ENCODE measurements around the gene DDI2.

The DDI2 gene

DNA sequence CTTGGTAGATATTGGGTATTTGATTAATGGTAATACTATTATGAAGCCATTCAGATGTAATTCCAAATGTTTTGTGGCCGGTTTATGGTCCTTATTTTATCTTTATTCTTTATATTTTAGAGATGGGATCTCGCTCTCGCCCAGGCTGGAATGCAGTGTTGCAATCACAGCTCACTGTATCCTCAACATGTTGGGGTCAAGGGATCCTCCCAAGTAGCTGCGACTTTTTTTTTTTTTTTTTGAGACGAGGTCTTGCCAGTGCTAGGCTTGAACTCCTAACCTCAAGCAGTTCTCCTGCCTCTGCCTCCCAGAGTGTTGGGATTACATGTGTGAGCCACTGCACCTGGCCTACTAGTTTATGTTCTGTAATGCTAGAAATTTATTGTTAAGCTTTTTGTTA, 4.7 kb downstream of the DDI2 start:
- no peak overlapping the region for H3K27ac ChIP-seq

DNA sequence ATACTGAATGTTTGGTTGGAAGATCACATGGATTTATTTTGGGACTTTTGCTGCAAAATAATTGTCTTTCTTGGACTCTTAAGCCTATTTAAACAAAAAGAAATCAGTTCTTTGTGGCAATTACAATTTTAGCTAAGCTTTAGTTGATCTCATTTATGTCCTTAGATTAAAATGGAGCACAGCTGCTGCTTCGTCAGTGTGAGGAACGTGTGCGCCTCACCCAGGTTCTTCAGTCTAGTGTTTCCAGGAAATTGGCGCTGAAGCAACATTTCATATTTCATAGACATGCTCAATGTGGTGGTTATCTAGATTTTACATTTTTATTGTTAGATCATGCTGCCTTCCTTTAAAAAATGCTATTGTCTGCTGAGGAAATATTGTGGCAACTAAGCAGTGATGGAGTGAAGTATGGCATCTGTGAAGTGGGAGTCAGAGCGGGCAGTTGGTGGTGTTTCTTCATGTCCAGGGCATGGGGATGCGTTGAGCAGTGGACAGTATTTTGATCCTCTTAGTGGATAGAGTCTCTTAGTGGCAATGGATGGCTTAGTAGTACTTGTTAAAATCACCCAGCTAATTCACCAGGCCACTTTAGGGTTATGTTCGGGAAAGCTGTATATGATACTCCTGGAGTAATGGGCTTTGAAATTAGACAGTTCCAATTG, 5.6 kb downstream of the DDI2 start:
- TF ChIP-seq, protein P1, sequence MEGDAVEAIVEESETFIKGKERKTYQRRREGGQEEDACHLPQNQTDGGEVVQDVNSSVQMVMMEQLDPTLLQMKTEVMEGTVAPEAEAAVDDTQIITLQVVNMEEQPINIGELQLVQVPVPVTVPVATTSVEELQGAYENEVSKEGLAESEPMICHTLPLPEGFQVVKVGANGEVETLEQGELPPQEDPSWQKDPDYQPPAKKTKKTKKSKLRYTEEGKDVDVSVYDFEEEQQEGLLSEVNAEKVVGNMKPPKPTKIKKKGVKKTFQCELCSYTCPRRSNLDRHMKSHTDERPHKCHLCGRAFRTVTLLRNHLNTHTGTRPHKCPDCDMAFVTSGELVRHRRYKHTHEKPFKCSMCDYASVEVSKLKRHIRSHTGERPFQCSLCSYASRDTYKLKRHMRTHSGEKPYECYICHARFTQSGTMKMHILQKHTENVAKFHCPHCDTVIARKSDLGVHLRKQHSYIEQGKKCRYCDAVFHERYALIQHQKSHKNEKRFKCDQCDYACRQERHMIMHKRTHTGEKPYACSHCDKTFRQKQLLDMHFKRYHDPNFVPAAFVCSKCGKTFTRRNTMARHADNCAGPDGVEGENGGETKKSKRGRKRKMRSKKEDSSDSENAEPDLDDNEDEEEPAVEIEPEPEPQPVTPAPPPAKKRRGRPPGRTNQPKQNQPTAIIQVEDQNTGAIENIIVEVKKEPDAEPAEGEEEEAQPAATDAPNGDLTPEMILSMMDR (conservative IDR thresholded peaks at IDR 0.05) = no peak
- no peak for TF ChIP-seq ZFX (IDR thresholded peaks at IDR 0.05)
- H3K27ac ChIP-seq = no peak overlapping the region

More for the DNA sequence above, 4.7 kb downstream of the DDI2 start:
- no peak for TF ChIP-seq ZFX (IDR thresholded peaks at IDR 0.05)
- TF ChIP-seq, protein P1 (conservative IDR thresholded peaks at IDR 0.05) = no peak

DNA sequence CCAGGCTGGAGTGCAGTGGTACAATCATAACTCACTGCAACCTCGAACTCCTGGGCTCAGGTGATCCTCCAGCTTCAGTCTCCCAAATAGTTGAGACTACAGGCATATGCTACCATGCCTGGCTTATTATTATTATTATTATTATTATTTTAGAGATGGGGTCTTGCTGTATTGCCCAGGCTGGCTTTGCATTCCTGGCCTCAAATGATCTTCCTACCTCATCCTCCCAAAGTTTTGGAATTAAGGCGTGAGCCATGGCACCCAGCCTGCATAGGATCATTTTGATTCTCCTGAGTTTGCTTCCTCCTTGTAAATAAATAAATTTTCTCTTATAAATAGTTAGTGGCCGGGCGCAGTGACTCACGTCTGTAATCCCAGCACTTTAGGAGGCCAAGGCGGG, 6.2 kb downstream of the DDI2 start:
- no peak for TF ChIP-seq ZFX (IDR thresholded peaks at IDR 0.05)
- TF ChIP-seq, protein P1 (conservative IDR thresholded peaks at IDR 0.05) = no peak
- no peak overlapping the region for H3K27ac ChIP-seq

DNA sequence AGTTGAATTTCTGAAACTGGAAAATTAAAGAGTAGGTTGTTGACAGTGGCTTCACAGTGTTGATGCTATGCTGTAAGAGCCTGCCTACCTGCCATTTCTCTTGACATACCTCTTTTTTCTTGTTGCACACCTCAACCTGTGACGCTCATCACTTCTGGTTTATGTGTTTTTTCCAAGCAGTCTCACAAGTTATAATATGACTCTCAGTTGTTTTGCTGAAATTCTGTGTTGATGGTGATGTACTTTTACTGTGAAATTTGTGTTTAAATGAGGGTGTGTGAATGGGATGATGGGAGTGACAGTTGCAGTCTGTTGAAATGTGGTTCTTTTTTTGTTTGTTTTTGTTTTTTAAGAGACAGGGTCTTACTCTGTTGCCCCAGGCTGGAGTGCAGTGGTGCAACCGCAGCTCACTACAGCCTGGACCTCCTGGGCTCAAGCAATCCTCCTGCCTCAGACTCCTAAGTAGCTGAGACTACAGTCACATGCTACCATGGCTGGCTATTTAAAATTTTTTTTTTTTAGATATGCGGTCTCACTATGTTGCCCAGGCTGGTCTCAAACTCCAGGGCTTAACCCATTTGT, 7.0 kb downstream of the DDI2 start:
- TF ChIP-seq, protein P1 (conservative IDR thresholded peaks at IDR 0.05) = no peak
- no peak for TF ChIP-seq ZFX (IDR thresholded peaks at IDR 0.05)
- H3K27ac ChIP-seq = no peak overlapping the region

DNA sequence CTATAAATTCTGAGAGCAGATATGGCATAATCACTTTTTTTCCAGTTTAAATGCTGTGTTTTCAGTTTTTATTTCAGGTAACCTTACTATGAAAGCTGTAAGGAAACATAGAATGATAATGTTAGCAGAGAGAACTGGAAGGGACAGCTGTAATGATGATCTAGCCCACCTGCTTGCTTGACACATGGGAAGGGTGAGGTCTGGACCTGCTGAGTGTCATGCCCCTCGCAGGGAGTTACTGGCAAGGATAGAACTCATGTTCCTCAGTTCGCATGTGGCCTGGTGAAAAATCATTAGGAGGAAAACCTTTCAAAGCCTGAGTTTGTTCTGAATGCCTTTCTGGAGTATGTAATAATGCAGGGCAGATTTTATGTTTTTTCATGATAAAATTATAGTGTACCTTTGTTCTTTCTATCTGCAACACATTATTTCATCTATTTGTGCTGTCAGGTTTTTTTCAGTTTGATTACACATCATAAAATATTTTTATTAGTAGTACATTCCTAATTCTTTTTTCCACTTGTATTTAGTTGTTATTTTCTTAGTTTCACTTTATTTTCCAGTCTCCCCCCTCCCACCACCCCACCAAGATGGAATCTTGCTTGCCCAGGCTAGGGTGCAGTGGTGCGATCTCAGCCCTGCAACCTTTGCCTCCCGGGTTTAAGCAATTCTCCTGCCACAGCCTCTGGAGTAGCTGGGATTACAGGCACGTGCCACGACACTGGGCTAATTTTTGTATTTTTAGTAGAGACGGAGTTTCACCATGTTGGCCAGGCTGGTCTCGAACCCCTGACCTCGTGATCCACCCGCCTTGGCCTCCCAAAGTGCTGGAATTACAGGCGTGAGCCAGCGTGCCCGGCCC, 8.0 kb downstream of the DDI2 start:
- H3K27ac ChIP-seq = peak overlapping the region; percentile 57
- TF ChIP-seq, protein P1 (conservative IDR thresholded peaks at IDR 0.05) = no peak
- TF ChIP-seq ZFX (IDR thresholded peaks at IDR 0.05) = no peak

DNA sequence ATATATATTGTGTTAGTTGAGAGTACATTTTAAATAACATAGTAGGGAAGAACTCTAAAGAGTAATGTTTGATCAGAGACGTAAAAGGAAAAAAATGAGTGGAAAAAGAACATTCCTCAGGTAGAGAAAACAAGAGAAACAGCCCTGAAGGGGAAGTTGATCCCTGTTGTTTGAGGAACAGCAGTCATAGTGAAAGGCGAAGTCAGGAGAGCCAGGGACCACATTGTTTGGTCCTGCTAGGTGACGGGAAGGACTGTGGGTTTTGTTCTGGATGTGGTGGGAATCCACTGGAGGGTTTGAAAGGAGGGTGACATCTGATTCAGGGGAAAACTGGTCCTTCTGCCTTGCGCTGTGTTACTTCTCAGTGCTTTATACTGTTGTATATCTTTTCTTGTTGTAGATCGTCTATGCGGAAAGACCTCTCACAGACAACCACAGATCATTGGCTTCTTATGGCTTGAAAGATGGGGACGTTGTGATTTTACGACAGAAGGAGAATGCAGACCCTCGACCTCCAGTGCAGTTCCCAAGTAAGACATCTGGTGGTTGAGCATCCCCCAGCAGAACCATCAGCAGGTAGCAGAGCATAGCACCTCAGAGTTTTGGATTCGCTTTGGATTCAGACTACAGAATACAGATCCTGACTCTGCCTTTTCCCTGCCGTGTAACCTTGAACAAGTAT, 9.2 kb downstream of the DDI2 start:
- H3K27ac ChIP-seq = peak overlapping the region; percentile 35; the same call in 1 of the 2 replicates
- TF ChIP-seq, protein P1 (conservative IDR thresholded peaks at IDR 0.05) = no peak
- TF ChIP-seq ZFX (IDR thresholded peaks at IDR 0.05) = no peak

Data from C4-2B (cell line).